GM23248 (cell line): ENCODE measurements around the gene ERGIC1. TPM values are rescaled to one million over a fixed set of nuclear protein-coding genes. Genes with fewer than 3 reads are reported as not detected.
A peak's percentile ranks its signal among the peaks of the same experiment; 100 is the strongest.

Source experiments
- DNase-seq: peaks from one replicate; pipeline ENCODE4 v3.0.0-alpha.2; 2015
- H2AFZ ChIP-seq: fragments of 200-600 bp; sonication (generic); 2 replicates; pipeline ENCODE4 v1.6.1; 2016; ENCODE audit warnings: antibody characterized with exemption
- H3F3A ChIP-seq: fragments of 200-600 bp; sonication (generic); 2 replicates; pipeline ENCODE4 v1.6.1; 2016; ENCODE audit warnings: mild to moderate bottlenecking, antibody characterized with exemption, mixed run types; ENCODE audit not compliant: insufficient read depth
- H3K27ac ChIP-seq: fragments of 200-600 bp; sonication (generic); 2 replicates; pipeline ENCODE4 v1.5.1; 2016; ENCODE audit warnings: mild to moderate bottlenecking
- H3K27me3 ChIP-seq: fragments of 200-600 bp; sonication (generic); replicated peaks from 2 replicates; pipeline ENCODE4 v1.6.1; 2016; ENCODE audit warnings: mild to moderate bottlenecking; ENCODE audit not compliant: insufficient read depth
- H3K36me3 ChIP-seq: fragments of 200-600 bp; sonication (generic); 2 replicates; pipeline ENCODE4 v1.6.1; 2016; ENCODE audit warnings: low read depth, mild to moderate bottlenecking
- H3K4me1 ChIP-seq: fragments of 200-600 bp; sonication (generic); 2 replicates; pipeline ENCODE4 v1.6.1; 2016; ENCODE audit warnings: mild to moderate bottlenecking; ENCODE audit not compliant: insufficient read depth
- H3K4me2 ChIP-seq: fragments of 200-600 bp; sonication (generic); one replicate; pipeline ENCODE4 v1.6.1; 2016; ENCODE audit warnings: mild to moderate bottlenecking; ENCODE audit not compliant: unreplicated experiment
- H3K4me3 ChIP-seq: fragments of 200-600 bp; sonication (generic); 2 replicates; pipeline ENCODE4 v1.5.1; 2016; ENCODE audit warnings: mild to moderate bottlenecking
- H3K79me2 ChIP-seq: fragments of 200-600 bp; sonication (generic); 2 replicates; pipeline ENCODE4 v1.6.1; 2016; ENCODE audit warnings: mild to moderate bottlenecking; ENCODE audit not compliant: insufficient read depth
- H3K9ac ChIP-seq: fragments of 200-600 bp; sonication (generic); 2 replicates; pipeline ENCODE4 v1.6.1; 2016; ENCODE audit warnings: mild to moderate bottlenecking
- H3K9me2 ChIP-seq: fragments of 200-600 bp; sonication (generic); 2 replicates; pipeline ENCODE4 v1.6.1; 2016; ENCODE audit warnings: mixed run types, mild to moderate bottlenecking, moderate library complexity; ENCODE audit not compliant: insufficient read depth
- H3K9me3 ChIP-seq: fragments of 200-600 bp; sonication (generic); one replicate; pipeline ENCODE4 v1.6.1; 2017; ENCODE audit warnings: low read depth
- H4K20me1 ChIP-seq: fragments of 200-600 bp; sonication (generic); 2 replicates; pipeline ENCODE4 v1.6.0; 2016; ENCODE audit not compliant: insufficient read depth
- EZH2 ChIP-seq: fragments of 200-600 bp; sonication (generic); IDR thresholded peaks from 2 replicates; pipeline ENCODE4 v1.6.1; 2018; ENCODE audit warnings: antibody characterized with exemption, mild to moderate bottlenecking; ENCODE audit not compliant: insufficient read depth, poor library complexity, severe bottlenecking
- EZH2phosphoT487 ChIP-seq: fragments of 200-600 bp; sonication (generic); IDR thresholded peaks from 2 replicates; pipeline ENCODE4 v1.6.1; 2018; ENCODE audit warnings: antibody characterized with exemption, moderate library complexity, mild to moderate bottlenecking, low read depth; ENCODE audit not compliant: insufficient read depth
- WGBS, 2 experiments: methylation state at CpG; one replicate each; pipeline ENCODE4 v1.1.6; 2015 to 2017; ENCODE audit warnings: low lambda C conversion rate in 2 of 2, low coverage in 1 of 2; ENCODE audit errors: missing lambda C conversion rate in 2 of 2; 5-methylcytosine and 5-hydroxymethylcytosine counted together
- in situ Hi-C: fragments of 300-500 bp; cut with MboI; formaldehyde crosslinking; loops from 2 replicates; pipeline ENCODE4 v1.15.0; 2020
- polyA plus RNA-seq: library from polyadenylated mRNA; unstranded; fragments of >200 nt; fragmentation: Nextera tagmentation; extraction: Ambion mirVana; gene quantifications from 2 replicates; pipeline ENCODE4 v1.2.1, GENCODE V29; 2016
- total RNA-seq: library from RNA; depleted of rRNA; stranded (reverse); fragments of >200 nt; shearing (Covaris generic); gene quantifications from 2 replicates; pipeline ENCODE4 v1.2.3, GENCODE V29; 2014

Gene ERGIC1
- total and polyA plus RNA-seq, 2 experiments from 2014 or later: 66.4 to 235 TPM

GRCh38 chr5:172816925-172817562, 17.0 kb upstream of the ERGIC1 start:
- H3K9me3 ChIP-seq: no peaks in the 10 kb centered on the region
- no peaks in the 10 kb centered on the region for H3K79me2 ChIP-seq
- TF ChIP-seq EZH2 (no peak), EZH2phosphoT487 (no peak)
- peak overlapping the region; percentile 62 for H2AFZ ChIP-seq
- peaks cover 26% of the 10 kb centered on the region for H3F3A ChIP-seq
- H4K20me1 ChIP-seq: no peaks in the 10 kb centered on the region
- H3K4me3 ChIP-seq: no peak overlapping the region
- DNase-seq: peak; percentile 95
- peak overlapping the region; percentile 51 for H3K9ac ChIP-seq
- 32 to 34% methylated on average over 5 of the region's 5 CpGs for WGBS, 2 experiments
- no peaks in the 10 kb centered on the region for H3K27me3 ChIP-seq
- H3K4me2 ChIP-seq: peak overlapping the region; percentile 47
- H3K36me3 ChIP-seq: no peaks in the 10 kb centered on the region
- in situ Hi-C loops: no loop called here
- H3K27ac ChIP-seq: peak overlapping the region; percentile 75
- H3K9me2 ChIP-seq: no peaks in the 10 kb centered on the region
- peaks cover 27% of the 10 kb centered on the region for H3K4me1 ChIP-seq

GRCh38 chr5:172817664-172818063, 16.4 kb upstream of the ERGIC1 start:
- in situ Hi-C loops: no loop called here
- H3K27me3 ChIP-seq: no peaks in the 10 kb centered on the region
- H3K9me2 ChIP-seq: no peaks in the 10 kb centered on the region
- no peak overlapping the region for H3K9ac ChIP-seq
- H3F3A ChIP-seq: peaks cover 27% of the 10 kb centered on the region
- H2AFZ ChIP-seq: no peak overlapping the region
- H3K9me3 ChIP-seq: no peaks in the 10 kb centered on the region
- H3K4me2 ChIP-seq: no peak overlapping the region
- no peaks in the 10 kb centered on the region for H3K79me2 ChIP-seq
- WGBS, 2 experiments: 90 to 95% methylated on average over 7 of the region's 7 CpGs
- H3K27ac ChIP-seq: no peak overlapping the region
- no peaks in the 10 kb centered on the region for H4K20me1 ChIP-seq
- DNase-seq: no peak
- TF ChIP-seq EZH2: no peak
- TF ChIP-seq EZH2phosphoT487: no peak
- peaks cover 29% of the 10 kb centered on the region for H3K4me1 ChIP-seq
- H3K36me3 ChIP-seq: no peaks in the 10 kb centered on the region
- H3K4me3 ChIP-seq: no peak overlapping the region

- Histone ChIP-seq H3K27ac (no peak overlapping the region), H3K36me3 (no peaks in the 10 kb centered on the region), H2AFZ (no peak overlapping the region), H4K20me1 (no peaks in the 10 kb centered on the region), H3K4me2 (no peak overlapping the region), H3K4me3 (no peak overlapping the region), H3K9me2 (no peaks in the 10 kb centered on the region), H3K4me1 (peaks cover 29% of the 10 kb centered on the region), H3K79me2 (no peaks in the 10 kb centered on the region), H3K9me3 (no peaks in the 10 kb centered on the region), H3F3A (peaks cover 27% of the 10 kb centered on the region), H3K27me3 (no peaks in the 10 kb centered on the region), H3K9ac (no peak overlapping the region)
- WGBS, 2 experiments: 92 to 97% methylated on average over 3 of the region's 3 CpGs
- in situ Hi-C loops: no loop called here
- TF ChIP-seq EZH2 (no peak), EZH2phosphoT487 (no peak)
- DNase-seq: no peak
Measured at GRCh38 chr5:172818081-172818480, 16.0 kb upstream of the ERGIC1 start.

GRCh38 chr5:172819569-172819968, 14.5 kb upstream of the ERGIC1 start:
- Histone ChIP-seq H3K79me2 (no peaks in the 10 kb centered on the region), H4K20me1 (no peaks in the 10 kb centered on the region), H3K27me3 (no peaks in the 10 kb centered on the region), H3K27ac (no peak overlapping the region), H3K4me1 (peaks cover 29% of the 10 kb centered on the region), H3K9me2 (no peaks in the 10 kb centered on the region), H3F3A (peaks cover 27% of the 10 kb centered on the region), H3K9ac (no peak overlapping the region), H3K4me2 (no peak overlapping the region), H3K9me3 (no peaks in the 10 kb centered on the region), H2AFZ (no peak overlapping the region), H3K36me3 (no peaks in the 10 kb centered on the region), H3K4me3 (no peak overlapping the region)
- WGBS, 2 experiments: 94 to 96% methylated on average over 3 of the region's 3 CpGs
- in situ Hi-C loops: no loop called here
- TF ChIP-seq EZH2 (no peak), EZH2phosphoT487 (no peak)
- DNase-seq: no peak
